ENCODE measurements around the gene RNASET2.

Gene RNASET2

GRCh38 chr6:166932616-166933015 lies 23.7 kb downstream of the RNASET2 start:
- TF ChIP-seq, protein P1, sequence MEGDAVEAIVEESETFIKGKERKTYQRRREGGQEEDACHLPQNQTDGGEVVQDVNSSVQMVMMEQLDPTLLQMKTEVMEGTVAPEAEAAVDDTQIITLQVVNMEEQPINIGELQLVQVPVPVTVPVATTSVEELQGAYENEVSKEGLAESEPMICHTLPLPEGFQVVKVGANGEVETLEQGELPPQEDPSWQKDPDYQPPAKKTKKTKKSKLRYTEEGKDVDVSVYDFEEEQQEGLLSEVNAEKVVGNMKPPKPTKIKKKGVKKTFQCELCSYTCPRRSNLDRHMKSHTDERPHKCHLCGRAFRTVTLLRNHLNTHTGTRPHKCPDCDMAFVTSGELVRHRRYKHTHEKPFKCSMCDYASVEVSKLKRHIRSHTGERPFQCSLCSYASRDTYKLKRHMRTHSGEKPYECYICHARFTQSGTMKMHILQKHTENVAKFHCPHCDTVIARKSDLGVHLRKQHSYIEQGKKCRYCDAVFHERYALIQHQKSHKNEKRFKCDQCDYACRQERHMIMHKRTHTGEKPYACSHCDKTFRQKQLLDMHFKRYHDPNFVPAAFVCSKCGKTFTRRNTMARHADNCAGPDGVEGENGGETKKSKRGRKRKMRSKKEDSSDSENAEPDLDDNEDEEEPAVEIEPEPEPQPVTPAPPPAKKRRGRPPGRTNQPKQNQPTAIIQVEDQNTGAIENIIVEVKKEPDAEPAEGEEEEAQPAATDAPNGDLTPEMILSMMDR (IDR thresholded peaks at IDR 0.05; ENCODE audit: extremely low read depth, insufficient read depth, missing control alignments), result no peak
- no peak for DNase-seq (ENCODE audit: low spot score)
- in situ Hi-C loops (cut with MboI; ENCODE audit: low pct_unique_long_range_greater_than_20kb, low sequenced_read_pairs, unreplicated experiment), result no loop called here

DNA sequence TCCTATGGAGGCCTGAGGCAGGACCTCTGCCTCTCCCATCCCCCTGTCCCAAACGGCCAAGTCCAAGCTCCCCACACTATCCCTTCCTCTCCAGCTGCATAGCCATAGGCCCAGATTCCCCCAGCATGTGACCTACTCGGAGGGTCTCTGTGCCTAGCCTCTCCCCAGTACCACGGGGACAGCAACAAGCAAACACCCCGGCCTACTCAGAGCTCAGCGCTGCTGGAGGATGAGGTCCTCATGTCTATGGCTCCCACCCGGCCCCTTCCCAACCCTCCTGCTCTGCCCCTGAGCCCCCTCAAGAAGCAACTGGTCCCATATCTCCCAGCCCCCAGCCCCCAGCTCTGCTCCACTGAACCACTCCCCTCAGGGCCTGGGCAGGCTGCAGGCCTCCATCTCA lies 24.2 kb downstream of the RNASET2 start:
- TF ChIP-seq, protein P1 (IDR thresholded peaks at IDR 0.05; ENCODE audit: extremely low read depth, insufficient read depth, missing control alignments), result no peak
- in situ Hi-C loops (cut with MboI; ENCODE audit: low pct_unique_long_range_greater_than_20kb, low sequenced_read_pairs, unreplicated experiment), result no loop called here

GRCh38 chr6:166931426-166931970 lies 24.9 kb downstream of the RNASET2 start:
- in situ Hi-C loops (cut with MboI; ENCODE audit: low pct_unique_long_range_greater_than_20kb, low sequenced_read_pairs, unreplicated experiment), result no loop called here
- TF ChIP-seq, protein P1 (IDR thresholded peaks at IDR 0.05; ENCODE audit: extremely low read depth, insufficient read depth, missing control alignments), result no peak
- DNase-seq (ENCODE audit: low spot score), result no peak

More for the DNA sequence above, 24.2 kb downstream of the RNASET2 start:
- no peak for DNase-seq (ENCODE audit: low spot score)

GRCh38 chr6:166930354-166930891 lies 25.9 kb downstream of the RNASET2 start:
- in situ Hi-C loops (cut with MboI; ENCODE audit: low pct_unique_long_range_greater_than_20kb, low sequenced_read_pairs, unreplicated experiment), result no loop called here
- TF ChIP-seq, protein P1 (IDR thresholded peaks at IDR 0.05; ENCODE audit: extremely low read depth, insufficient read depth, missing control alignments), result no peak
- DNase-seq (ENCODE audit: low spot score), result no peak

DNA sequence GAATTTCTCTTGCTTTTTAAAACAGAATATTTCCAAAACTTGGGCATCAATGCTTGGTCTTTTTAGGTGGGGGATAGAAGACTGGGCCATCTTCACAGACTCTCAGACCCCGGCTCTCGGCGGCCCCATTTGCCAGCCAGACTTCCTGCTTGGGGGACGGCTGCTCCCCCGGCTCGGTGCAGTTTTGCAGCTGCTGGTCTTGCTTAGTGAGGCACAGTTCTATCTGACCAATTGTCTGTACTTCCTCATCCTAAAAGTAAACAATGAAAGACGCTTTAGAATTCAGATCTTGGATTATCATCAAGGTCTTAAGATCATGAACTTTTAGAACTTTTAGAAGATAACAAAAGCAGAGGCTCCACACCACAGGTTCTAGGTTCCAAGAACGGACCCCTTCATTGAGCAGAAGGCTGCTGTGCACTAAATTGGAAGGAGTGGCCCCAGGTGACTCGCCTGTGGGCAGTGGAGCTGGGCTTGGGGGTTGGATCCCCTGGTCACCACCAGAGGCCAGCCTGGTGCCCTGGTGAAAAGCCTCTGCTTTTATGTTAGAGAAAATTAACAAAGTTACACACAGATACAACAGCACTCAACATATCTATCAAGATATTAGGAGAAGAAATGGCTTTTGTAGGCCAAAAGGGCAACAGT lies 26.7 kb downstream of the RNASET2 start:
- TF ChIP-seq, protein P1 (IDR thresholded peaks at IDR 0.05; ENCODE audit: extremely low read depth, insufficient read depth, missing control alignments), result no peak
- DNase-seq (ENCODE audit: low spot score), result no peak
- in situ Hi-C loops (cut with MboI; ENCODE audit: low pct_unique_long_range_greater_than_20kb, low sequenced_read_pairs, unreplicated experiment), result no loop called here

DNA sequence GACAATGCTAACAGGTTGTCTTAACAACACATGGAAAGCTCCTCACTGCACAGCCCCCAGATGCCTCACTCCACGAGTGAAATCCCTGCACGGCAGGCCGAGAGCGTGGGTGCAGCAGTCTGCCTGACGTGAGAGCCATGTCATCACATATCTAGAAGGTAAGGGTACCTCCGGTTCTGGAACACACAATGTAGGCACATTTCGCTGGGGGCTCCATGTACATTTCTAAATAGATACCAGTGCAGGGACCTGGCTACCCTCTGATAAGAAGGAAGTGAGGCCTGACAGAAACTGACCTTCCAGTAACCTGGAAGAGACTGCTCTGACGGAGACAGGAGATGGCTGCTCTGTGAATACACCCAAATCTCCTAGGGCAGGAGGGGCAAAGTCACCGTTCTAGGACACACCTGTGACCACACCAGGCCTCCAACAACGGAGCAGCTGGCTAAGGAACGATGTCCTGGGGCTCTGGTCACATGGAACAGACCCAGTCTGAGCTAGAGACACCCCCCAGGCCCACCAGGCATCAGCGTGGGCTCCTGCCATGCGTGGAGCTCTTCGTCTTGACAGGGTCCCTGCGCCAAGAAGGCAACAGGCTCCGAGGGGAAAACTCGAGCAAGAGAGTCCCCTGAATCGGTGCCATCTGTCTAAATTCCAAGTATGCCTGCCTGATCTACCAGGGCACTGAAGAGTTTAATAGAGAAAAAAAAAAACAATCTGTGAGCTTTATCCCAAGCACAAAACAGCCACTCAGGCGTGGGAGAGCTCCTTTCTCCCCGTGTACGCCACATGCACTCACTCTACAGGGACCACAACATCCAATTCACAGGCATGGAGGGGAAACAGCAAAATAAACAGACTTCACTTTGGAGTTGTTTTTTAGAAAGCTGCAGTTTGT lies 27.5 kb downstream of the RNASET2 start:
- no peak for DNase-seq (ENCODE audit: low spot score)
- in situ Hi-C loops (cut with MboI; ENCODE audit: low pct_unique_long_range_greater_than_20kb, low sequenced_read_pairs, unreplicated experiment), result no loop called here
- TF ChIP-seq, protein P1 (IDR thresholded peaks at IDR 0.05; ENCODE audit: extremely low read depth, insufficient read depth, missing control alignments), result no peak
